ENCODE data around the gene SLC5A11.

Gene SLC5A11

GRCh38 chr16:24953721-24954120 lies 108.0 kb downstream of the SLC5A11 start:
- DNase-seq (ENCODE audit: low read depth), result no peak
- no peak overlapping the region for H3K4me3 ChIP-seq (ENCODE audit: low read depth, low read length)
- TF ChIP-seq POLR2A (IDR thresholded peaks at IDR 0.05; ENCODE audit: extremely low read depth, insufficient read length) (no peak), CTCF (IDR thresholded peaks at IDR 0.05; ENCODE audit: low read depth, low read length) (no peak), MYC (IDR thresholded peaks at IDR 0.05; ENCODE audit: low read depth, low read length) (no peak)
- TF ChIP-seq, protein P1, sequence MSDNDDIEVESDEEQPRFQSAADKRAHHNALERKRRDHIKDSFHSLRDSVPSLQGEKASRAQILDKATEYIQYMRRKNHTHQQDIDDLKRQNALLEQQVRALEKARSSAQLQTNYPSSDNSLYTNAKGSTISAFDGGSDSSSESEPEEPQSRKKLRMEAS (IDR thresholded peaks at IDR 0.05; ENCODE audit: low read depth, low read length), result no peak

DNA sequence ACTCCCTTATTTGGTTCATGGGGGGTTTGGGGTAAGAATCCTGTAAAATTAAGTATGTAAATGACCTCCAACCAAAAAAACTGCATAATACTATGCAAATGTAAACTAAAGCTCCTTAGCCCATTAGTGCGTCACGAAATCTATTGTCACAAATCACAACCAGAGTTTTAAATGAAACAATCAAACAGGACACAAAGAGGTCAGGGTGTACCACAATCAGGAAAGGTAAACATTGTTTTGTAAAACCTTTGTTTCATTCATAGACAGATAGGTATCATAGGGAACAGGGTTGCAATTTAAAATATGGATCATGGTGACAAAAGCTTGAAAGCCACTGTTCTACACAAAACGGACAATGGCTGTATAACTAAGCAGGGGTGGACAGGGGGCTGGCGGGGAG lies 108.4 kb downstream of the SLC5A11 start:
- no peak for DNase-seq (ENCODE audit: low read depth)
- no peak overlapping the region for H3K4me3 ChIP-seq (ENCODE audit: low read depth, low read length)
- TF ChIP-seq MYC (IDR thresholded peaks at IDR 0.05; ENCODE audit: low read depth, low read length) (no peak), POLR2A (IDR thresholded peaks at IDR 0.05; ENCODE audit: extremely low read depth, insufficient read length) (no peak), CTCF (IDR thresholded peaks at IDR 0.05; ENCODE audit: low read depth, low read length) (no peak)
- TF ChIP-seq, protein P1 (IDR thresholded peaks at IDR 0.05; ENCODE audit: low read depth, low read length), result no peak

DNA sequence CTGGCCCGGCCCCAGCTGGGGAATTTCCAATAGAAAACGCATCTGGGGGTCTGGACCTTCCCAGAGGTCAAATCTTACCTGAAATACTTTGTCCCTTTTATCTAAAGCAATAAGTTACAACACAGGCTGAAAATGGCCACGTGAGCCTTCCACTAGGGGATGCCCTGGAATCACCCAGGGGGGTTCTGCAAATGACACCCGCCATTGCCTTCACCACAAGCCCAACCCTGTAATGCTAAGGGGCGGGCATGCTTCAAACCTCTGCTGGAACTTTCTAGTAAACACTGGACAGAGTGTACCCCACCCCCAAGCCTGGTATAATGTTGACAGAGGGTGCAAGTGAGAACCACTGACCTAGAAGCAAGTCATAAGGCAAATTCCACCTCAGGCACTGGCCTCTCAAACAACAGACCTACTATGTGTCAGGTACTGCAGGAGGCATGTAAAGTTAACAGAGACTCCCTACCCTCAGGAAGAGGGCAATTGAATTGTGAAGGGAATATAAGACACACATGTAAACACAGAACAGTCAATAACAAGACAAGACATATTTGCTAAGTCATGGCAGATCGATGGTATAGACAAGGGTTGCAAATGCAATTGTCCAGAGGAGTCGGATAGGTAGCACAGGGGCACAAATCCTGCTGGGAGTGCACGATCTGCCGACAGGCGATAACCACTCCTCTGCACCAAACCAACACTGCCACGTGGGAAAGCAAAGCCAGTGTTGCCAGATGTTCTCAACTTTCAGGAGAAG lies 110.4 kb downstream of the SLC5A11 start:
- H3K4me3 ChIP-seq (ENCODE audit: low read depth, low read length), result no peak overlapping the region
- peak; percentile 4 for DNase-seq (ENCODE audit: low read depth)
- TF ChIP-seq MYC (IDR thresholded peaks at IDR 0.05; ENCODE audit: low read depth, low read length) (no peak), POLR2A (IDR thresholded peaks at IDR 0.05; ENCODE audit: extremely low read depth, insufficient read length) (no peak), CTCF (IDR thresholded peaks at IDR 0.05; ENCODE audit: low read depth, low read length) (no peak)
- TF ChIP-seq, protein P1 (IDR thresholded peaks at IDR 0.05; ENCODE audit: low read depth, low read length), result no peak

- TF ChIP-seq MYC (IDR thresholded peaks at IDR 0.05; ENCODE audit: low read depth, low read length) (no peak), CTCF (IDR thresholded peaks at IDR 0.05; ENCODE audit: low read depth, low read length) (no peak), POLR2A (IDR thresholded peaks at IDR 0.05; ENCODE audit: extremely low read depth, insufficient read length) (no peak)
- TF ChIP-seq, protein P1 (IDR thresholded peaks at IDR 0.05; ENCODE audit: low read depth, low read length), result no peak
- DNase-seq (ENCODE audit: low read depth), result no peak
- no peak overlapping the region for H3K4me3 ChIP-seq (ENCODE audit: low read depth, low read length)
Measured at GRCh38 chr16:24957887-24958286, 112.1 kb downstream of the SLC5A11 start.

Measured in NB4 (cell line).